ENCODE data around the gene TRMT11. TPM values are rescaled to one million over a fixed set of nuclear protein-coding genes. Genes with fewer than 3 reads are reported as not detected.

Gene TRMT11
- total and polyA plus RNA-seq, 7 donors: 11.0 to 27.8 (median 20.3) TPM

- no peak overlapping the region for H3K27ac ChIP-seq
- peaks cover 0 to 18% (median 5%) of the 10 kb centered on the region in 4 donors for H3K36me3 ChIP-seq
- DNase-seq: no peak
- H3K4me3 ChIP-seq: no peak overlapping the region
- WGBS, 2 donors: 95 to 97% methylated on average over 1 of the region's 1 CpG
- intact Hi-C loops (cut with DNase I): no loop called here
- H3K9me3 ChIP-seq: no peaks in the 10 kb centered on the region
- H3K27me3 ChIP-seq: no peaks in the 10 kb centered on the region
- H3K4me1 ChIP-seq: peaks cover 0 to 19% (median 11%) of the 10 kb centered on the region in 4 donors
- TF ChIP-seq EP300 (IDR thresholded peaks at IDR 0.05): no peak
- no peak for TF ChIP-seq POLR2A (IDR thresholded peaks at IDR 0.05)
- no peak for TF ChIP-seq POLR2AphosphoS5 (IDR thresholded peaks at IDR 0.05)
- no peak for TF ChIP-seq CTCF (IDR thresholded peaks at IDR 0.05)
These were observed 64.5 kb downstream of the TRMT11 start for GRCh38 chr6:126050795-126051194.

GRCh38 chr6:126051791-126052190 is 65.5 kb downstream of the TRMT11 start:
- H3K27ac ChIP-seq: no peak overlapping the region
- 89 to 95% methylated on average over 3 of the region's 3 CpGs for WGBS, 2 donors
- peaks cover 0 to 22% (median 18%) of the 10 kb centered on the region in 4 donors for H3K4me1 ChIP-seq
- H3K4me3 ChIP-seq: no peak overlapping the region
- no peaks in the 10 kb centered on the region for H3K9me3 ChIP-seq
- intact Hi-C loops (cut with DNase I): no loop called here
- no peak for TF ChIP-seq POLR2A (IDR thresholded peaks at IDR 0.05)
- TF ChIP-seq EP300 (IDR thresholded peaks at IDR 0.05): no peak
- no peak for TF ChIP-seq CTCF (IDR thresholded peaks at IDR 0.05)
- no peak for TF ChIP-seq POLR2AphosphoS5 (IDR thresholded peaks at IDR 0.05)
- no peaks in the 10 kb centered on the region for H3K27me3 ChIP-seq
- H3K36me3 ChIP-seq: peaks cover 0 to 18% (median 5%) of the 10 kb centered on the region in 4 donors
- DNase-seq: no peak

- intact Hi-C loops (cut with DNase I): no loop called here
- WGBS, 2 donors: 41 to 51% methylated on average over 1 of the region's 1 CpG
- DNase-seq: no peak
- Histone ChIP-seq H3K36me3 (peaks cover 0 to 11% (median 5%) of the 10 kb centered on the region in 4 donors), H3K4me3 (no peak overlapping the region), H3K4me1 (peaks cover 0 to 22% (median 18%) of the 10 kb centered on the region in 4 donors), H3K9me3 (no peaks in the 10 kb centered on the region), H3K27me3 (no peaks in the 10 kb centered on the region), H3K27ac (no peak overlapping the region)
- no peak for TF ChIP-seq CTCF (IDR thresholded peaks at IDR 0.05)
- TF ChIP-seq POLR2A (IDR thresholded peaks at IDR 0.05): no peak
- TF ChIP-seq EP300 (IDR thresholded peaks at IDR 0.05): no peak
- TF ChIP-seq POLR2AphosphoS5 (IDR thresholded peaks at IDR 0.05): no peak
These were observed 66.1 kb downstream of the TRMT11 start for GRCh38 chr6:126052485-126052884.

- Histone ChIP-seq H3K9me3 (no peaks in the 10 kb centered on the region), H3K4me3 (no peak overlapping the region), H3K27me3 (no peaks in the 10 kb centered on the region), H3K4me1 (peaks cover 0 to 22% (median 18%) of the 10 kb centered on the region in 4 donors), H3K36me3 (no peaks in the 10 kb centered on the region), H3K27ac (no peak overlapping the region)
- intact Hi-C loops (cut with DNase I): no loop called here
- peak in 1 of 4 donors; percentile 20 for TF ChIP-seq POLR2AphosphoS5 (IDR thresholded peaks at IDR 0.05)
- no peak for TF ChIP-seq CTCF (IDR thresholded peaks at IDR 0.05)
- WGBS, 2 donors: 39 to 54% methylated on average over 4 of the region's 4 CpGs
- DNase-seq: no peak
These were observed 67.9 kb downstream of the TRMT11 start for GRCh38 chr6:126054258-126054702.

GRCh38 chr6:126054802-126055201 is 68.5 kb downstream of the TRMT11 start:
- Histone ChIP-seq H3K27me3 (no peaks in the 10 kb centered on the region), H3K4me1 (peaks cover 0 to 22% (median 18%) of the 10 kb centered on the region in 4 donors), H3K36me3 (no peaks in the 10 kb centered on the region), H3K9me3 (no peaks in the 10 kb centered on the region), H3K4me3 (no peak overlapping the region), H3K27ac (peak overlapping the region in 2 of 4 donors; percentile 22 to 29)
- TF ChIP-seq POLR2AphosphoS5 (IDR thresholded peaks at IDR 0.05): no peak
- no peak for TF ChIP-seq EP300 (IDR thresholded peaks at IDR 0.05)
- TF ChIP-seq POLR2A (IDR thresholded peaks at IDR 0.05): no peak
- no peak for TF ChIP-seq CTCF (IDR thresholded peaks at IDR 0.05)
- no peak for DNase-seq
- 88 to 89% methylated on average over 4 of the region's 4 CpGs for WGBS, 2 donors
- intact Hi-C loops (cut with DNase I): no loop called here

Measured in sigmoid colon (tissue), 7 donors.